GM12864 (cell line): ENCODE data around the gene SPATS2L.

Source experiments
- DNase-seq: peaks from one replicate; pipeline ENCODE4 v3.0.0-alpha.2; 2011; ENCODE audit warnings: low read depth
- H3K4me3 ChIP-seq: 2 replicates; pipeline ENCODE4 v1.5.1; 2011; ENCODE audit warnings: mild to moderate bottlenecking, low read depth, low read length, control low read depth
- CTCF ChIP-seq: IDR thresholded peaks from 2 replicates; pipeline ENCODE4 v1.5.1; 2011; ENCODE audit warnings: low read depth, mild to moderate bottlenecking, moderate library complexity, low read length, control low read depth, inconsistent platforms; ENCODE audit errors: missing control alignments

The SPATS2L gene

GRCh38 chr2:200456567-200456966, 150.1 kb downstream of the SPATS2L start:
- DNase-seq: no peak
- no peak for TF ChIP-seq CTCF
- H3K4me3 ChIP-seq: no peak overlapping the region

GRCh38 chr2:200459101-200459500, 152.6 kb downstream of the SPATS2L start:
- no peak for TF ChIP-seq CTCF
- H3K4me3 ChIP-seq: no peak overlapping the region
- DNase-seq: no peak

- no peak overlapping the region for H3K4me3 ChIP-seq
- no peak for TF ChIP-seq CTCF
- no peak for DNase-seq
Observed at GRCh38 chr2:200461846-200462710, 155.6 kb downstream of the SPATS2L start.

GRCh38 chr2:200463452-200463851, 157.0 kb downstream of the SPATS2L start:
- no peak for TF ChIP-seq CTCF
- DNase-seq: no peak

GRCh38 chr2:200466425-200467418, 160.2 kb downstream of the SPATS2L start:
- TF ChIP-seq CTCF: no peak
- no peak for DNase-seq
- H3K4me3 ChIP-seq: no peak overlapping the region

More at GRCh38 chr2:200463452-200463851, 157.0 kb downstream of the SPATS2L start:
- no peak overlapping the region for H3K4me3 ChIP-seq

GRCh38 chr2:200467806-200468681, 161.6 kb downstream of the SPATS2L start:
- no peak for TF ChIP-seq CTCF
- no peak overlapping the region for H3K4me3 ChIP-seq
- no peak for DNase-seq
